Subcutaneous adipose tissue (tissue), 4 donors: ENCODE measurements around the gene PDE6A. TPM values are rescaled to one million over a fixed set of nuclear protein-coding genes. Genes with fewer than 3 reads are reported as not detected.

Source experiments
- total RNA-seq, 4 donors: library from RNA; depleted of rRNA; stranded (reverse); fragments of >200 nt; gene quantifications; one replicate each; pipeline ENCODE4 v1.1.0, GENCODE V29; 2016
- TF ChIP-seq, protein P1 (sequence below): fragments of 450-650 bp; IDR thresholded peaks from one replicate; pipeline ENCODE4 v1.5.1; 2016; ENCODE audit warnings: low read depth, mild to moderate bottlenecking, control low read depth, antibody characterized with exemption, moderate library complexity

Gene PDE6A
- total RNA-seq, 4 donors from 2014 or later: not detected

DNA sequence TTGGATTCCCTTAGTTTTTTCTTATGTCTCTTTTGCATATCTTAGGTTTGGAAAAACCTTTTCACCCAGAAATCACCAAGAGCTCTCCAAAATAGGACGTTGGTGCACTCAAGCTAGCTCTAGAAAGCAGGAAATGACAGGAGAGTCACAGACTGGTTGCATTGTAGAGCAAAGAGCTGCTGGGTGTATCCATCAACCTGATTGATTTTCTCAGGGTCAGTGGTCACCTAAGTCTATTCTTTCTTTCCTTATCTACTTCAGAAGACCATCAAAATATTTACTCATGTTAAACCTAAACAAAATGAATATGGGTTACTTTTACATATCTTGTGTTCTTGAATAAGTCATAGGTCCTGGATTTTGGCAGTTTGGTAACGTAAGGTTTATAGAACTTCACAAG is 30.8 kb upstream of the PDE6A start:
- TF ChIP-seq, protein P1, sequence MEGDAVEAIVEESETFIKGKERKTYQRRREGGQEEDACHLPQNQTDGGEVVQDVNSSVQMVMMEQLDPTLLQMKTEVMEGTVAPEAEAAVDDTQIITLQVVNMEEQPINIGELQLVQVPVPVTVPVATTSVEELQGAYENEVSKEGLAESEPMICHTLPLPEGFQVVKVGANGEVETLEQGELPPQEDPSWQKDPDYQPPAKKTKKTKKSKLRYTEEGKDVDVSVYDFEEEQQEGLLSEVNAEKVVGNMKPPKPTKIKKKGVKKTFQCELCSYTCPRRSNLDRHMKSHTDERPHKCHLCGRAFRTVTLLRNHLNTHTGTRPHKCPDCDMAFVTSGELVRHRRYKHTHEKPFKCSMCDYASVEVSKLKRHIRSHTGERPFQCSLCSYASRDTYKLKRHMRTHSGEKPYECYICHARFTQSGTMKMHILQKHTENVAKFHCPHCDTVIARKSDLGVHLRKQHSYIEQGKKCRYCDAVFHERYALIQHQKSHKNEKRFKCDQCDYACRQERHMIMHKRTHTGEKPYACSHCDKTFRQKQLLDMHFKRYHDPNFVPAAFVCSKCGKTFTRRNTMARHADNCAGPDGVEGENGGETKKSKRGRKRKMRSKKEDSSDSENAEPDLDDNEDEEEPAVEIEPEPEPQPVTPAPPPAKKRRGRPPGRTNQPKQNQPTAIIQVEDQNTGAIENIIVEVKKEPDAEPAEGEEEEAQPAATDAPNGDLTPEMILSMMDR: no peak

DNA sequence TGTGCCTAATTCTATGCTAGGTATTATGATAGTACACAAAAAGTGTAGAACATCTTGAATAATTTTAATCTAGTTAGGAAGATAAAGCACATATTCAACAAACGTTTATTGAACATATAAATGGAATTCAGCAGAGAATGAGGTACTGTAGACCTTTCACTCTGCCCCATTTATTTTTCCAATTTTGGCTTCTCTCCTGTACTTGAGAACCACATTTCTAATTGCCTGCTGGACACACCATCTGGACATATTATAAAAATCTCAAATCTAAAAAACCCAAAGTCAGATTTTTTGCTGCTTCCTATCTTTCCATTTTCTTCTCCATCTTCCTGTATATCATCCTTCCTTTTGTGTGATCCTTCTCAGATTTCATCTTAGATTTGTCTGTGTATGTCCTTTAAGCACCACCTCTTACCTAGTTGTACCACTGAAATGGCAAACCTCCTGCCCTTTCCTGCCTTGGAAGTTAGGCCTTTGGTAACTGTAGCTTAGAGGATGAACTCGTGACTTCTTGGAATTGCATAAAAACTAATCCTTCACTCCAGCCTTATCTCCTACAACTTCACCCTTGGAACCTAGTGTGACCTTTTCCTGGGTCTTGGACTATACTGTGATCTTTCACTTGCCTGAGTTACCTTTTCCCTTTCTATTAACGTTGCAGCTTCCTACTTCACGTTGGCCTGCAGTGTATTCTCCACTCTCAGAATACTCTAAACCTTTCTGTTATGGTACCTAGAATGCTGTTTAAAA is 24.8 kb upstream of the PDE6A start:
- TF ChIP-seq, protein P1: no peak

DNA sequence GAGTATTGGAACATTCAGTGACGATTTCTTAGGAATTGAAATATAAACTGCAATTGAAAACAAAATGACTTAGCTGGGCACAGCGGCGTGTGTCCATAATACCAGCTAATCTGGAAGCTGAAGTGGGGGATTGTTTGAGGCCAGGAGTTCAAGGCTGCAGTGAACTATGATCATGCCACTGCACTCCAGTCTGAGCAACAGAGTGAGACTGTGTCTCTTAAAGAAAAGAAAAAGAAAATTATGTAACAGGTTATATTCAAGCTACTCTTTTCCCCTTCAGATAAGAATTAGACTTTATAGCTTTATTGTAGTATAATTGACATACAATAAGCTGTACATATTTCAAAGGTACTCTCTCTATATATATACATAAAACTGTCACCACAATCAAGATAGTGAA is 22.4 kb upstream of the PDE6A start:
- TF ChIP-seq, protein P1: no peak

DNA sequence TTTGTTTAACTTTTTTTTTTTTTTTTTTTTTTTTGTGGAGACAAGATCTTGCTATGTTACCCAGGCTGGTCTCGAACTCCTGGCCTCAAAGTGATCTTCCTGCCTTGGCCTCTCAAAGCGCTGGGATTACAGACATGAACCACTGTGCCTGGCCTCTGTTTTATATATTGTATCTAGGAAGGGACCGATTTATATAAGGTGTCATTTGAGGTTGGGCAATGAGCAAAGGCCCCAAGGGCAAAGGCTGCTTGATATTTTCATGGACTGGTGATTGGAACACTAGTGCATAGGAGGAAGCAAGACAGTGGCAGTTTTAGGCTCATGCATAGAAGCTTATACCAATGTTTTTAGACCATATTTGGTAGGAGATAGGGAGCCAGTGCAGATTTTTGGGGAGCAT is 19.1 kb upstream of the PDE6A start:
- TF ChIP-seq, protein P1: no peak

DNA sequence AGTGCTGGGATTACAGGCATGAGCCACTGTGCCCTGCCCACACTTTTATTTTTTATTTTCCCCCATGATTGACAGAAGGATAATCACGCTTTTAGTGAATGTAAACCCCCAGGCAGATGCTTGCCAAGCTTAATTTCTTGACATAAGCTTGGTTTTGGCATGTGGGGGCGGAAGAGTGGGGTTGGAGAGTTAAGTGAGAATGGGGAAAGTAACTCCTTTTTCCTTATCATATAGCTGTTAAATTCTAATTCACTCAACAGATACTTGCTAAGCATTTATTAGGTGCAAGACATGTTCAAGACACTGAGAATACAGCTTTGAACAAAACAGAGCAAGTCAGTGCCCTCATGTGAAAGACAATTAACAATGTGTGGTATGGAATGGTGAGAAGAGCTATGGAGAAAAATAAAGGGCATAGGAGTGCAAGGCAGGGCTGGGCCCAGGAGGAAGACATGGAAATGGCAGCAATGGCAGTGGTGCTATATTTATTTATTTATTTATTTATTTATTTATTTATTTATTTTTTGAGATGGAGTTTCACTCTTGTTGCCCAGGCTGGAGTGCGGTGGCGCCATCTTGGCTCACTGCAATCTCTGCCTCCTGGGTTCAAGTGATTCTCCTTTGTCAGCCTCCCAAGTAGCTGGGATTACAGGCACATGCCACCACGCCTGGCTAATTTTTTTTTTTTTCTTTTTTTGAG is 18.2 kb upstream of the PDE6A start:
- TF ChIP-seq, protein P1: no peak

DNA sequence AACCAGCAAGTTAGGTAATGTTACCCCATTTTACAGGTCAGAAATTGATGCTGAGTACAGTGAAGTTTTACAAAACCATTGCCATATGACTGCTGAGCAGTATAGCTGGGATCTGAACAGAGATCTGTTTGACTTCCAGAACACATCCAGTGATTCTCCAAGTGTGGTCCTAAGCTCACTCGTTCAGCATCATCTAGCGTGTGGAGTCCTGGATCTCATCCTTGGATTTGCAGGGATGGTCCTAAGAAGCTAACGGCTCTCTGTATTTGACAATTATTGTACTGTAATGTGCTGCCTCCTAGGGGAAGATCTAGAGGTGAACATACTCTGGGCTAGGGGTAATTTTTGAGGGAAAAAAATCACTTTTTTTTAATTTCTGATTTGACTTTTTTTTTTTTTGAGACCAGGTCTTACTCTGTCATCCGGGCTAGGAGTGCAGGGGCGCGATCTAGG is 17.4 kb upstream of the PDE6A start:
- TF ChIP-seq, protein P1: no peak

DNA sequence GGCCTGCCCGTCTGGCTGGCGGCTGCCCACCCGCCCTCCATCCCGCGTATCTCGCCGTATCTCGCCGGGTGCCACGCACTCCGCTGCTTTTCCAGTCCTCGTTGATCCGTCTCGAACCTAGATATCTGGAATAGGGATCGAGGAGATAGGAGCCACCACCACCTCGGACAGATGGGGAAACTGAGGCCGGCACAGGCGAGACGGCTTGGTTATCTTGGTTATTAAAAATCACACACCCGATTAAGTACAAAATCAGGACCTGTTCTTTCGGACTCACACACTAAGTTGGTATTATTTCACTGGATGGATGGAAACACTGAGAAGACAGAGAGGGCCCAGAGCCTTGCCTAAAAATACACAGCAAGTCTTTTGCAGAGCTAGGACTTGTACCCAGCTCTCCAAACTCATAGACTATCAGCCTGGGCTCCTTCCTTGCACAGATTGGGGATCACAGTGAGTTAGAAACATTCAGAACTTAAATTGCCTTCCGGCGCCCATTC is 16.6 kb upstream of the PDE6A start:
- TF ChIP-seq, protein P1: no peak
